K562 (cell line): ENCODE results near the gene SNX17. TPM values are rescaled to one million over a fixed set of nuclear protein-coding genes. Genes with fewer than 3 reads are reported as not detected.

ENCODE experiments used
- ATAC-seq: fragments of 200-7000 bp; cut with Tn5 transposase; 3 replicates; pipeline ENCODE4 v1.9.1; 2020; ENCODE audit warnings: moderate library complexity
- BruUV-seq: library from RNA; stranded (reverse); fragments of 400-500 nt; replicated peaks from 2 replicates; lab custom pipeline; 2021; lab: Mats Ljungman, UMichigan
- CTCF ChIA-PET: fragments of 300-600 bp; formaldehyde crosslinking; extraction: SDS; loops from one replicate; lab custom pipeline; 2021; ENCODE audit warnings: low intra/inter-chr PET ratio; lab: Yijun Ruan, JAX
- POLR2A ChIA-PET: fragments of 300-600, 350-650 bp; sonication (Branson Sonifier 250); formaldehyde crosslinking; extraction: SDS; loops from one replicate; lab custom pipeline; 2021; ENCODE audit warnings: antibody characterized with exemption, inconsistent platforms; lab: Yijun Ruan, JAX
- DNase-seq, 4 experiments: peaks; one replicate each; pipeline versions ENCODE4 v3.0.0 to v3.0.0-alpha.2; 2011 to 2018; ENCODE audit warnings: low spot score in 3 of 4, mixed read lengths in 3 of 4; ENCODE audit errors: extremely low read depth in 1 of 4
- FAIRE-seq: peaks from 2 replicates; lab custom pipeline; 2011; peaks lifted over from hg19 to GRCh38; lab: Jason Lieb, UNC
- H2AFZ ChIP-seq: 2 replicates; pipeline ENCODE4 v1.6.0; 2011; ENCODE audit warnings: low read depth, low read length, control low read depth, inconsistent platforms
- H3K27ac ChIP-seq: fragments of 200-600 bp; 3 replicates; pipeline ENCODE4 v1.8.0; 2011; ENCODE audit warnings: low read depth, mild to moderate bottlenecking, control low read depth, inconsistent platforms, low read length, moderate library complexity, mixed read lengths; ENCODE audit errors: extremely low read depth
- H3K27me3 ChIP-seq, 2 experiments: fragments of 300-600 bp in 1 of 2; 2 replicates in 1 of 2; 3 replicates in 1 of 2; pipeline versions ENCODE4 v1.6.0 to v1.8.0; 2011; ENCODE audit warnings: inconsistent platforms in 2 of 2, low read length in 2 of 2, mild to moderate bottlenecking in 1 of 2, mixed read lengths in 1 of 2, moderate library complexity in 1 of 2; ENCODE audit not compliant: control insufficient read depth in 2 of 2, insufficient read depth in 2 of 2
- H3K36me3 ChIP-seq: fragments of 300-600 bp; 3 replicates; pipeline ENCODE4 v1.8.0; 2011; ENCODE audit warnings: mild to moderate bottlenecking, low read length, inconsistent platforms; ENCODE audit not compliant: control insufficient read depth, insufficient read depth
- H3K4me1 ChIP-seq, 2 experiments: fragments of 200-600 bp in 1 of 2; replicated peaks in 1 of 2; 2 replicates in 1 of 2; 3 replicates in 1 of 2; pipeline versions ENCODE4 v1.5.1 to v1.8.0; 2011; ENCODE audit warnings: inconsistent platforms in 2 of 2, low read length in 2 of 2, mild to moderate bottlenecking in 1 of 2, mixed read lengths in 1 of 2, moderate library complexity in 1 of 2; ENCODE audit not compliant: control insufficient read depth in 2 of 2, insufficient read depth in 2 of 2
- H3K4me2 ChIP-seq: 2 replicates; pipeline ENCODE4 v1.6.1; 2011; ENCODE audit warnings: low read length, control low read depth, inconsistent platforms, mixed read lengths; ENCODE audit not compliant: insufficient read depth
- H3K4me3 ChIP-seq: fragments of 200-600 bp; sonication (generic), shearing (Covaris generic); 2 replicates; pipeline ENCODE4 v1.5.1; 2016; ENCODE audit warnings: control low read depth, inconsistent platforms
- H3K79me2 ChIP-seq: fragments of 200-600 bp; 3 replicates; pipeline ENCODE4 v1.8.0; 2011; ENCODE audit warnings: low read length, inconsistent platforms; ENCODE audit not compliant: control insufficient read depth, insufficient read depth
- H3K9ac ChIP-seq, 2 experiments: 2 replicates each; pipeline versions ENCODE4 v1.6.0 to v1.6.1; 2011; ENCODE audit warnings: low read depth in 2 of 2, low read length in 2 of 2, control low read depth in 1 of 2, inconsistent platforms in 1 of 2, mild to moderate bottlenecking in 1 of 2, mixed read lengths in 1 of 2; ENCODE audit not compliant: insufficient read depth in 1 of 2
- H3K9me1 ChIP-seq: one replicate; pipeline ENCODE4 v1.6.0; 2011; ENCODE audit warnings: inconsistent platforms, mild to moderate bottlenecking, low read length, moderate library complexity; ENCODE audit not compliant: control insufficient read depth, insufficient read depth
- H3K9me3 ChIP-seq: replicated peaks from 2 replicates; pipeline ENCODE4 v1.5.1; 2011; ENCODE audit warnings: low read depth, low read length, inconsistent platforms; ENCODE audit not compliant: control insufficient read depth, insufficient read depth
- H4K20me1 ChIP-seq: replicated peaks from 2 replicates; pipeline ENCODE4 v1.6.1; 2011; ENCODE audit warnings: low read length, inconsistent platforms, mixed read lengths; ENCODE audit not compliant: control insufficient read depth, insufficient read depth
- AFF4 ChIP-seq: sonication (generic); formaldehyde crosslinking; IDR thresholded peaks from 2 replicates; pipeline ENCODE4 v1.8.0; 2023; ENCODE audit warnings: mild to moderate bottlenecking, missing genetic modification reagents
- PML ChIP-seq: IDR thresholded peaks from 2 replicates; pipeline ENCODE4 v1.6.1; 2012; ENCODE audit warnings: low read length, inconsistent platforms
- POLR2AphosphoS2 ChIP-seq: IDR thresholded peaks from 2 replicates; pipeline ENCODE4 v1.6.1; 2012; ENCODE audit warnings: low read length, improper control_type of control experiment
- POLR2H ChIP-seq: IDR thresholded peaks from 2 replicates; pipeline ENCODE4 v1.6.1; 2016; ENCODE audit warnings: missing genetic modification characterization, low read depth, mild to moderate bottlenecking, control low read depth, missing compliant biosample characterization, moderate library complexity
- ZFP1 ChIP-seq: fragments of 450-650 bp; formaldehyde crosslinking; IDR thresholded peaks from 2 replicates; pipeline ENCODE4 v1.4.0; 2020; ENCODE audit warnings: mild to moderate bottlenecking, mixed read lengths
- ZNF24 ChIP-seq: fragments of 450-650 bp; IDR thresholded peaks from 2 replicates; pipeline ENCODE4 v1.6.1; 2016
- ZZZ3 ChIP-seq: fragments of 450-650 bp; IDR thresholded peaks from 2 replicates; pipeline ENCODE4 v1.6.1; 2016; ENCODE audit warnings: antibody characterized with exemption, mild to moderate bottlenecking, moderate library complexity
- WGBS: fragments of 100-300 bp; shearing (Covaris generic); methylation state at CpG from one replicate; pipeline ENCODE4 v1.1.6; 2016; ENCODE audit warnings: low coverage, mixed read lengths; ENCODE audit not compliant: insufficient coverage; ENCODE audit errors: missing lambda C conversion rate; 5-methylcytosine and 5-hydroxymethylcytosine counted together
- in situ Hi-C: fragments of 300-500 bp; cut with MboI; formaldehyde crosslinking; loops from 4 replicates; pipeline ENCODE4 v1.15.0; 2018; ENCODE audit warnings: inconsistent platforms, mixed read lengths
- intact Hi-C: fragments of 100-400 bp; cut with micrococcal nuclease; formaldehyde crosslinking; loops from 2 replicates; pipeline ENCODE4 v1.14.2; 2022
- polyA plus RNA-seq, 8 experiments: library from polyadenylated mRNA; depleted of rRNA in 4 of 8; stranded (reverse) in 5 of 8; unstranded in 3 of 8; fragments of >200 nt; fragmentation: Nextera tagmentation in 2 of 8; fragmentation: Illumina TruSeq in 1 of 8; extraction: Ambion mirVana in 2 of 8; extraction: Trizol in 1 of 8; gene quantifications; 2 replicates each; pipeline versions ENCODE4 v1.2.1 to v1.2.3, GENCODE V29; 2011 to 2014; ENCODE audit warnings: inconsistent platforms in 1 of 8, missing spikeins in 1 of 8
- total RNA-seq, 7 experiments: library from RNA; depleted of rRNA in 6 of 7; stranded (reverse); fragments of >200 nt in 6 of 7; fragmentation: Illumina TruSeq in 2 of 7; extraction: Trizol in 2 of 7; gene quantifications; 2 replicates each; pipeline versions ENCODE4 v1.2.1 to v1.2.3, GENCODE V29; 2011 to 2021; ENCODE audit warnings: low replicate concordance in 1 of 7
- TF ChIP-seq, protein P1 (sequence below): fragments of 250-450 bp; sonication (Bioruptor Pico); IDR thresholded peaks from 2 replicates; pipeline ENCODE4 v1.5.0; 2021; ENCODE audit warnings: mild to moderate bottlenecking, moderate library complexity
- TF ChIP-seq, protein P2 (sequence below): sonication (generic); formaldehyde crosslinking; IDR thresholded peaks from 2 replicates; pipeline ENCODE4 v1.4.0; 2020; ENCODE audit warnings: mild to moderate bottlenecking, missing genetic modification reagents

The SNX17 gene
- total and polyA plus RNA-seq, 9 of the 15 experiments (the other 6 are each of a cell fraction or from before 2014, with no cell fraction given) = 3.0 to 75.7 (median 54.6) TPM

DNA sequence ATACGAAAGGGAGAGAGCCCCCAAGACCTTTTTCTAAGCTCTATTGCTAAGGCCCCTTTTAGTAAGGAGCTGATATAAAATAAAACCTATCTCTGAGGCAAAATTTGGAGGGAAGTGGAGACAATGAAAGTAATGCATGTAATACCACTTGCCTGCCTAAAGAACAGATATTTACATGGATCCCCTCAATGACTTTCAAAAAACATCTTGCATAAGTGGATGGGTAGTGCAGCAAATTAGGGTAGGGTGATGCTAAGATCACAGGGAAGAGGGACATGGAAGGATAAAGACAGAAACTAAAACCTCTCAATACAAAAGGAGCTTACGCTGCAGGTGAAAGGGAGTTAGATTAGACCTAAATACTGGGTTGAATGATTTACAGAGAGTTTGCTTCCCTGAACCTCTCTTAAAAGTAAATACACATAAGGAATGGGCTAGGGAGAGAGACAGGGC is 9.0 kb downstream of the SNX17 start:
- CTCF ChIA-PET = no interaction called here
- no peaks in the 10 kb centered on the region for H4K20me1 ChIP-seq
- H3K9me3 ChIP-seq = no peaks in the 10 kb centered on the region
- H3K9ac ChIP-seq = peak overlapping the region in 1 of 2 experiments; percentile 83; a peak in 2 of 4 replicates
- H3K36me3 ChIP-seq = peaks cover 81% of the 10 kb centered on the region
- DNase-seq (no peak), ATAC-seq (no peak), FAIRE-seq (no peak)
- TF ChIP-seq, protein P1, sequence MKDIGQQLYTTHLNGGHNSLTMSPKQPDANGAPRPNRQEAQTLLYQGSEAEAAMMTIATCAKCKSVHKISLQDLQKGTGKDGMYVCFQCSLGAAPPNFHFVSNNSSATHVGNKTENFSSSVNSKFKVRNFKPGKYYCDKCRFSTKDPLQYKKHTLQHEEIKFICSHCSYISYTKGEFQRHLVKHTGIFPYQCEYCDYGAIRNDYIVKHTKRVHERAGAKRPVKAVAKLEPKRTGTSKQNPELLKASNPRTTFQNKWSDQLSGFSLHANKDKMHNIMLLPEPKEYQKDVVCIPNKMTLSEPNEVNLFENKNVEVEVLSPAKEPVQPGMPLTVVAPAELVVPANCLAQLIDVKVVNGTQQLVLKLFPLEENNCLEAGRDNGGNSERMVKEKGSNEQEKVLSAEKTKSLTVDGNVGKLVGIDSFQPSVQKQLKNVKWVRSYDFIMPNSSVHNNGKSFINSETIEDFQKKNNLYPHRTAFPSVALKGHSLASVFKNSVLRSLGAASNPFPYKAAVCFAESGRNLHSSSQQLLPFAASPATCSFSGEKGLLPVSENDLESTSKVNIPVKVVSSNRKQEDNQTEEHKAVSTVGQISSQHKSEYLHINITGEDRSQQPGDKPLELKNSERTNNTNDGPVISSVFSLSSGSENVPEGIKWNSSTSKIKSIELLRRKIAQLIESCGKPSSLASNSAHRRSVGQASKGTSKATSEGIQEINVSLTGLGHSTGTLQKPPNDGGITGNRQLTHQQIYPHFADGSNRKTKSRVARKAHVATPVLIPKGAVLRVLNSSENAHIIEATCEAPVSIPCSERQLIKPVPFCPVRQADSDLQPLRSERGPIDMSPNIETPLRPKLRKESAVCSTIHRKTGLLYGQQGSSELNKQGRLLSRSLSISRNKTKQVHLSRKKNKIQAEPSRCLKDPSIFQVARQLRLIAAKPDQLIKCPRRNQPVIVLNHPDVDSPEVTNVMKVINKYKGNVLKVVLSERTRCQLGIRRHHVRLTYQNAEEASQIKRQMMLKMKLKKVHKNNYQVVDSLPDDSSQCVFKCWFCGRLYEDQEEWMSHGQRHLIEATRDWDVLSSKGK (CRISPR knock-in tag) = 0 out of 2 replicates have a peak, but pooled peaks have one; percentile 70
- 0 out of 2 replicates have a peak, but pooled peaks have one; percentile 14 for TF ChIP-seq PML
- TF ChIP-seq, protein P2, sequence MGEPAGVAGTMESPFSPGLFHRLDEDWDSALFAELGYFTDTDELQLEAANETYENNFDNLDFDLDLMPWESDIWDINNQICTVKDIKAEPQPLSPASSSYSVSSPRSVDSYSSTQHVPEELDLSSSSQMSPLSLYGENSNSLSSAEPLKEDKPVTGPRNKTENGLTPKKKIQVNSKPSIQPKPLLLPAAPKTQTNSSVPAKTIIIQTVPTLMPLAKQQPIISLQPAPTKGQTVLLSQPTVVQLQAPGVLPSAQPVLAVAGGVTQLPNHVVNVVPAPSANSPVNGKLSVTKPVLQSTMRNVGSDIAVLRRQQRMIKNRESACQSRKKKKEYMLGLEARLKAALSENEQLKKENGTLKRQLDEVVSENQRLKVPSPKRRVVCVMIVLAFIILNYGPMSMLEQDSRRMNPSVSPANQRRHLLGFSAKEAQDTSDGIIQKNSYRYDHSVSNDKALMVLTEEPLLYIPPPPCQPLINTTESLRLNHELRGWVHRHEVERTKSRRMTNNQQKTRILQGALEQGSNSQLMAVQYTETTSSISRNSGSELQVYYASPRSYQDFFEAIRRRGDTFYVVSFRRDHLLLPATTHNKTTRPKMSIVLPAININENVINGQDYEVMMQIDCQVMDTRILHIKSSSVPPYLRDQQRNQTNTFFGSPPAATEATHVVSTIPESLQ (CRISPR knock-in tag) = 0 out of 2 replicates have a peak, but pooled peaks have one; percentile 13
- TF ChIP-seq ZNF24 = no peak
- 0 out of 2 replicates have a peak, but pooled peaks have one; percentile 37 for TF ChIP-seq ZZZ3
- TF ChIP-seq AFF4 = 0 out of 2 replicates have a peak, but pooled peaks have one; percentile 51
- no peak for TF ChIP-seq POLR2AphosphoS2
- TF ChIP-seq ZFP1 (CRISPR knock-in tag) = no peak
- 0 out of 2 replicates have a peak, but pooled peaks have one; percentile 10 for TF ChIP-seq POLR2H (tag)
- in situ Hi-C loops (no loop called here), intact Hi-C loops (no loop called here)
- no peak overlapping the region for H2AFZ ChIP-seq
- H3K4me1 ChIP-seq = peaks cover 7 to 42% of the 10 kb centered on the region in 2 experiments
- peak overlapping the region; percentile 84 for H3K4me3 ChIP-seq
- H3K9me1 ChIP-seq = no peaks in the 10 kb centered on the region
- no peaks in the 10 kb centered on the region for H3K27me3 ChIP-seq
- H3K79me2 ChIP-seq = peaks cover 16% of the 10 kb centered on the region; the same call in 2 of the 3 replicates
- BruUV-seq = no TSS peak
- POLR2A ChIA-PET = interaction anchor here (0.7 to 4.3 kb wide), 10 partner anchors 9 to 293 kb away, joined by 3 to 41 read pairs (median 4); partner anchors contain the start of genes EIF2B4, GTF3C2, KHK and PPM1G
- H3K27ac ChIP-seq = peak overlapping the region; percentile 92
- peak overlapping the region; percentile 95 for H3K4me2 ChIP-seq
- 67% methylated on average over 2 of the region's 2 CpGs for WGBS
